Testis (tissue), 3 donors: Measurements from ENCODE around the gene TSSK2. TPM values are rescaled to one million over a fixed set of nuclear protein-coding genes. Genes with fewer than 3 reads are reported as not detected.

Experiments
- DNase-seq: peaks from one replicate; pipeline ENCODE4 v3.0.0-alpha.2; 2019
- H3K27ac ChIP-seq, 2 donors: fragments of 200-600 bp; sonication (generic); one replicate each; pipeline ENCODE4 v1.5.1; 2019
- H3K27me3 ChIP-seq: fragments of 200-600 bp; sonication (generic); one replicate; pipeline ENCODE4 v1.5.1; 2019
- H3K36me3 ChIP-seq: fragments of 200-600 bp; sonication (generic); one replicate; pipeline ENCODE4 v1.5.1; 2017; ENCODE audit warnings: low read depth; ENCODE audit errors: missing control alignments
- H3K4me1 ChIP-seq: fragments of 200-600 bp; sonication (generic); one replicate; pipeline ENCODE4 v1.5.1; 2019
- H3K4me3 ChIP-seq, 2 donors: fragments of 200-600 bp; sonication (generic); one replicate each; pipeline ENCODE4 v1.5.1; 2017 to 2019
- H3K9me3 ChIP-seq: fragments of 200-600 bp; sonication (generic); one replicate; pipeline ENCODE4 v1.5.1; 2017
- CTCF ChIP-seq, 3 experiments: fragments of 450-650 bp in 2 of 3; fragments of 200-600 bp in 1 of 3; sonication (generic) in 1 of 3; IDR thresholded peaks; one replicate each; pipeline ENCODE4 v1.5.1; 2016 to 2019; ENCODE audit warnings: antibody characterized with exemption in 3 of 3, mild to moderate bottlenecking in 2 of 3, moderate library complexity in 1 of 3
- POLR2A ChIP-seq: fragments of 450-650 bp; IDR thresholded peaks from one replicate; pipeline ENCODE4 v1.6.1; 2017; ENCODE audit warnings: antibody characterized with exemption, mild to moderate bottlenecking, moderate library complexity
- WGBS, 2 donors: methylation state at CpG; one replicate each; pipeline ENCODE4 v1.1.5; 2018; 5-methylcytosine and 5-hydroxymethylcytosine counted together
- intact Hi-C: fragments of 100-400 bp; cut with DNase I; formaldehyde crosslinking; loops from one replicate; pipeline ENCODE4 v1.15.1; 2023; ENCODE audit warnings: low total_unique reads
- polyA plus RNA-seq: library from polyadenylated mRNA; stranded (reverse); fragments of 350-450 nt; fragmentation: Illumina TruSeq; extraction: RNeasy Lipid Tissue Mini Kit (QIAGEN cat#74804); gene quantifications from one replicate; pipeline ENCODE4 v1.2.3, GENCODE V29; 2014; ENCODE audit warnings: low read depth, low replicate concordance; ENCODE audit not compliant: insufficient read depth
- total RNA-seq, 2 donors: library from RNA; depleted of rRNA; stranded (reverse); fragments of >200 nt; gene quantifications; one replicate each; pipeline ENCODE4 v1.2.3, GENCODE V29; 2016

The TSSK2 gene
- total and polyA plus RNA-seq, 3 donors from 2014 or later: 66.0 to 205 (median 188) TPM

GRCh38 chr22:19106886-19107729 lies 24.0 kb upstream of the TSSK2 start:
- H3K4me3 ChIP-seq: no peak overlapping the region
- intact Hi-C loops: no loop called here
- no peak overlapping the region for H3K27ac ChIP-seq
- no peaks in the 10 kb centered on the region for H3K27me3 ChIP-seq
- 89 to 94% methylated on average over 3 of the region's 3 CpGs for WGBS, 2 donors
- no peaks in the 10 kb centered on the region for H3K9me3 ChIP-seq
- DNase-seq: no peak
- TF ChIP-seq POLR2A (no peak), CTCF (IDR thresholded peaks at IDR 0.05) (no peak)
- peaks cover 10% of the 10 kb centered on the region for H3K4me1 ChIP-seq
- H3K36me3 ChIP-seq: no peaks in the 10 kb centered on the region

- no peak overlapping the region for H3K4me3 ChIP-seq
- no peak overlapping the region for H3K27ac ChIP-seq
- intact Hi-C loops: no loop called here
- TF ChIP-seq CTCF (IDR thresholded peaks at IDR 0.05): no peak
- no peak for TF ChIP-seq POLR2A
- no peaks in the 10 kb centered on the region for H3K36me3 ChIP-seq
- no peaks in the 10 kb centered on the region for H3K9me3 ChIP-seq
- WGBS, 2 donors: 93% methylated on average over 8 of the region's 8 CpGs
- peaks cover 10% of the 10 kb centered on the region for H3K4me1 ChIP-seq
- DNase-seq: no peak
- H3K27me3 ChIP-seq: no peaks in the 10 kb centered on the region
Observed at GRCh38 chr22:19107730-19108074, 23.4 kb upstream of the TSSK2 start.

- no peak for TF ChIP-seq CTCF (IDR thresholded peaks at IDR 0.05)
- no peak for TF ChIP-seq POLR2A
- WGBS, 2 donors: 47 to 86% methylated on average over 3 of the region's 3 CpGs
- no peak overlapping the region for H3K27ac ChIP-seq
Observed at GRCh38 chr22:19108807-19109197, 22.3 kb upstream of the TSSK2 start.

GRCh38 chr22:19109198-19110063 lies 21.7 kb upstream of the TSSK2 start:
- H3K4me1 ChIP-seq: peaks cover 6% of the 10 kb centered on the region
- H3K27ac ChIP-seq: no peak overlapping the region

More at GRCh38 chr22:19108807-19109197, 22.3 kb upstream of the TSSK2 start:
- H3K4me3 ChIP-seq: no peak overlapping the region
- peaks cover 10% of the 10 kb centered on the region for H3K4me1 ChIP-seq
- no peak for DNase-seq
- H3K27me3 ChIP-seq: no peaks in the 10 kb centered on the region
- H3K36me3 ChIP-seq: no peaks in the 10 kb centered on the region
- no peaks in the 10 kb centered on the region for H3K9me3 ChIP-seq
- intact Hi-C loops: no loop called here

More at GRCh38 chr22:19109198-19110063, 21.7 kb upstream of the TSSK2 start:
- WGBS, 2 donors: 79 to 81% methylated on average over 7 of the region's 7 CpGs
- intact Hi-C loops: no loop called here
- no peak for DNase-seq
- TF ChIP-seq POLR2A: no peak
- TF ChIP-seq CTCF (IDR thresholded peaks at IDR 0.05): no peak
- Histone ChIP-seq H3K36me3 (no peaks in the 10 kb centered on the region), H3K9me3 (no peaks in the 10 kb centered on the region), H3K27me3 (no peaks in the 10 kb centered on the region), H3K4me3 (no peak overlapping the region)
